HL-60 (cell line): Measurements from ENCODE around the gene UST.

Experiments used
- DNase-seq, 2 experiments: peaks; one replicate each; pipeline ENCODE4 v3.0.0-alpha.2; 2010 to 2020; ENCODE audit warnings: low read depth in 1 of 2, low spot score in 1 of 2
- H3K27ac ChIP-seq: fragments of 250-450 bp; sonication (Bioruptor Pico); replicated peaks from 2 replicates; pipeline ENCODE4 v1.5.1; 2020; ENCODE audit warnings: mild to moderate bottlenecking, moderate library complexity
- H3K27me3 ChIP-seq: fragments of 250-450 bp; sonication (Bioruptor Pico); 2 replicates; pipeline ENCODE4 v1.5.1; 2021; ENCODE audit warnings: mild to moderate bottlenecking, moderate library complexity; ENCODE audit not compliant: insufficient read depth, poor library complexity, severe bottlenecking
- H3K4me3 ChIP-seq: replicated peaks from 2 replicates; pipeline ENCODE4 v1.5.1; 2011; ENCODE audit warnings: mild to moderate bottlenecking, control low read depth, low read length; ENCODE audit not compliant: insufficient read depth
- GABPA ChIP-seq: IDR thresholded peaks from 2 replicates; pipeline ENCODE4 v1.6.1; 2012; ENCODE audit warnings: low read depth
- POLR2AphosphoS5 ChIP-seq: IDR thresholded peaks from 2 replicates; pipeline ENCODE4 v1.6.1; 2012; ENCODE audit warnings: low read depth
- SPI1 ChIP-seq: IDR thresholded peaks from 2 replicates; pipeline ENCODE4 v1.6.1; 2012; ENCODE audit warnings: low read depth, mild to moderate bottlenecking, borderline replicate concordance
- TF ChIP-seq, protein P1 (sequence below): IDR thresholded peaks from one replicate; pipeline ENCODE4 v1.5.1; 2011; ENCODE audit warnings: low read length, control low read depth, inconsistent platforms; ENCODE audit not compliant: insufficient read depth
- TF ChIP-seq, protein P2 (sequence below): IDR thresholded peaks from 2 replicates; pipeline ENCODE4 v1.6.1; 2012; ENCODE audit warnings: low read depth; ENCODE audit not compliant: insufficient replicate concordance

The UST gene

DNA sequence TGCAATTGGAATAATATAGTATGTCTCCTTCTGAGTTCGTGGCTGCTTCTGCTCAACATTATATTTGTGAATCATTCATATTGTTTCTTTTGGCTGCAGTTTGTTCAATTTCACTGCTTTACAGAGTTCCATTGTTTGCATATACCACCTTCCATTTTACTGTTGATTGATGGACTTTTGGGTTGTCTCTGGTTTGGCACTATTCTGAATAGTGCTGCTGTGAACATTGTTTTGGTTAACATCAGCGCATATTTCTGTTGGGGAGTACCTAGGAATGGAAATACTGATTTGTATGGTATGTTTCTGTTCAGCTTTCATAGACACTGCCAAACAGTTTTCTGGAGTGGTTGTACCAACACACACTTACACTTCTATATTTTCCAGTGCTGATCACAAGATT is 46.9 kb downstream of the UST start:
- no peak for DNase-seq
- Histone ChIP-seq H3K27ac (no peak overlapping the region), H3K27me3 (peaks cover 2% of the 10 kb centered on the region), H3K4me3 (no peak overlapping the region)
- TF ChIP-seq POLR2AphosphoS5 (no peak), SPI1 (no peak), GABPA (no peak)
- TF ChIP-seq, protein P1, sequence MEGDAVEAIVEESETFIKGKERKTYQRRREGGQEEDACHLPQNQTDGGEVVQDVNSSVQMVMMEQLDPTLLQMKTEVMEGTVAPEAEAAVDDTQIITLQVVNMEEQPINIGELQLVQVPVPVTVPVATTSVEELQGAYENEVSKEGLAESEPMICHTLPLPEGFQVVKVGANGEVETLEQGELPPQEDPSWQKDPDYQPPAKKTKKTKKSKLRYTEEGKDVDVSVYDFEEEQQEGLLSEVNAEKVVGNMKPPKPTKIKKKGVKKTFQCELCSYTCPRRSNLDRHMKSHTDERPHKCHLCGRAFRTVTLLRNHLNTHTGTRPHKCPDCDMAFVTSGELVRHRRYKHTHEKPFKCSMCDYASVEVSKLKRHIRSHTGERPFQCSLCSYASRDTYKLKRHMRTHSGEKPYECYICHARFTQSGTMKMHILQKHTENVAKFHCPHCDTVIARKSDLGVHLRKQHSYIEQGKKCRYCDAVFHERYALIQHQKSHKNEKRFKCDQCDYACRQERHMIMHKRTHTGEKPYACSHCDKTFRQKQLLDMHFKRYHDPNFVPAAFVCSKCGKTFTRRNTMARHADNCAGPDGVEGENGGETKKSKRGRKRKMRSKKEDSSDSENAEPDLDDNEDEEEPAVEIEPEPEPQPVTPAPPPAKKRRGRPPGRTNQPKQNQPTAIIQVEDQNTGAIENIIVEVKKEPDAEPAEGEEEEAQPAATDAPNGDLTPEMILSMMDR = no peak
- TF ChIP-seq, protein P2, sequence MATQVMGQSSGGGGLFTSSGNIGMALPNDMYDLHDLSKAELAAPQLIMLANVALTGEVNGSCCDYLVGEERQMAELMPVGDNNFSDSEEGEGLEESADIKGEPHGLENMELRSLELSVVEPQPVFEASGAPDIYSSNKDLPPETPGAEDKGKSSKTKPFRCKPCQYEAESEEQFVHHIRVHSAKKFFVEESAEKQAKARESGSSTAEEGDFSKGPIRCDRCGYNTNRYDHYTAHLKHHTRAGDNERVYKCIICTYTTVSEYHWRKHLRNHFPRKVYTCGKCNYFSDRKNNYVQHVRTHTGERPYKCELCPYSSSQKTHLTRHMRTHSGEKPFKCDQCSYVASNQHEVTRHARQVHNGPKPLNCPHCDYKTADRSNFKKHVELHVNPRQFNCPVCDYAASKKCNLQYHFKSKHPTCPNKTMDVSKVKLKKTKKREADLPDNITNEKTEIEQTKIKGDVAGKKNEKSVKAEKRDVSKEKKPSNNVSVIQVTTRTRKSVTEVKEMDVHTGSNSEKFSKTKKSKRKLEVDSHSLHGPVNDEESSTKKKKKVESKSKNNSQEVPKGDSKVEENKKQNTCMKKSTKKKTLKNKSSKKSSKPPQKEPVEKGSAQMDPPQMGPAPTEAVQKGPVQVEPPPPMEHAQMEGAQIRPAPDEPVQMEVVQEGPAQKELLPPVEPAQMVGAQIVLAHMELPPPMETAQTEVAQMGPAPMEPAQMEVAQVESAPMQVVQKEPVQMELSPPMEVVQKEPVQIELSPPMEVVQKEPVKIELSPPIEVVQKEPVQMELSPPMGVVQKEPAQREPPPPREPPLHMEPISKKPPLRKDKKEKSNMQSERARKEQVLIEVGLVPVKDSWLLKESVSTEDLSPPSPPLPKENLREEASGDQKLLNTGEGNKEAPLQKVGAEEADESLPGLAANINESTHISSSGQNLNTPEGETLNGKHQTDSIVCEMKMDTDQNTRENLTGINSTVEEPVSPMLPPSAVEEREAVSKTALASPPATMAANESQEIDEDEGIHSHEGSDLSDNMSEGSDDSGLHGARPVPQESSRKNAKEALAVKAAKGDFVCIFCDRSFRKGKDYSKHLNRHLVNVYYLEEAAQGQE = no peak

DNA sequence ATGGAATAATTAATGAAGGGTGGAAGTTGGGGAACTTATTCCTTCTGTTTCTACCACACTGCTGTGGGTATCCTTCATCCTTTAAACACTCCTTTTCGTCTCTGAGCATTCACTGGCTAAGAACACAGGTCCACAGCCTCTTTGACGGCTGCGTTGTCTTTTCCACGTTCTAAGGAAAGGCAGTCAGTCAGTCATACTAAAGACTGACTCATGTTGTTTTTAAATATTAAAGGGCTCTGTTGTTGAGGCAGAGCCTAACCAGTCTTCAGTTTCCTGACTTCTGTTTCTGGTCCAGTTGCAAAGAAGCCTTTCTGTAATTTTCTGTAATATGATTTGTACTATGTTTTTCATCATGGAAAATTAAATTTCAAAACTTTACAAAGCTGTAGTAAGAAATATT is 48.0 kb downstream of the UST start:
- DNase-seq = no peak
- no peak for TF ChIP-seq GABPA
- TF ChIP-seq, protein P2 = no peak
- TF ChIP-seq SPI1 = no peak
- TF ChIP-seq POLR2AphosphoS5 = no peak
- TF ChIP-seq, protein P1 = no peak
- no peaks in the 10 kb centered on the region for H3K27me3 ChIP-seq

DNA sequence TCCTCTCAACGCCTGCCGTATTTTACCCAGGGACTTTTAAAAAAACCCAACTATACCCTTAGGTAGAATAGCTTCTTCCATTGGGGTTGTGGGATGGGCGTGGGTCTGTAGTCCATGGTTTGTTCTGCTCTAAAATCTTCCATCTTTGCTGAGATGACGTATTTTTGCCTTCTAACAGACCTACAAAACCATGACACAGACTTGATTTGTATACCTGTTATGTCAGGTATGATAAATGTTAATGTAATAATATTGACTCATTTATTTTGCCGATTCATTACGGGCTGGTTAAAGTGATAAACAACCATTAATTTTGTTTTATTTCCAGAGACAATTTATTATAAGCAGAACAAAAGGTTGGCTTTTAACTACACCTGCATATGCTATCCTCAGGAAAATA is 48.7 kb downstream of the UST start:
- DNase-seq = no peak
- no peak for TF ChIP-seq GABPA
- TF ChIP-seq, protein P2 = no peak
- TF ChIP-seq POLR2AphosphoS5 = no peak
- TF ChIP-seq SPI1 = no peak
- TF ChIP-seq, protein P1 = no peak
- H3K27me3 ChIP-seq = no peaks in the 10 kb centered on the region
- no peak overlapping the region for H3K4me3 ChIP-seq
- H3K27ac ChIP-seq = no peak overlapping the region

More for the DNA sequence above, 48.0 kb downstream of the UST start:
- Histone ChIP-seq H3K27ac (no peak overlapping the region), H3K4me3 (no peak overlapping the region)
